ENCODE results near the gene ELF3. TPM values are rescaled to one million over a fixed set of nuclear protein-coding genes. Genes with fewer than 3 reads are reported as not detected.

Gene ELF3
- total and polyA plus RNA-seq, 2 of the 8 experiments (the other 6 are each of a cell fraction or from before 2014, with no cell fraction given), result 17.3 to 25.0 TPM

- H3K36me3 ChIP-seq (ENCODE audit: control insufficient read depth in 2 of 4, insufficient read depth in 4 of 4, low read length in 3 of 4), result peaks cover 14 to 43% (median 31%) of the 10 kb centered on the region in 4 experiments
- no peak overlapping the region for H4K8ac ChIP-seq (ENCODE audit: extremely low read depth, insufficient read depth, low read length)
- 0 out of 2 replicates have a peak, but pooled peaks cover 2% of the 10 kb centered on the region for H3K79me1 ChIP-seq (ENCODE audit: low read depth, low read length)
- H4K91ac ChIP-seq (replicated peaks; ENCODE audit: insufficient read length, low read length), result no peak overlapping the region
- H2BK5ac ChIP-seq (ENCODE audit: low read depth, low read length), result no peak overlapping the region
- no peak overlapping the region for H2BK120ac ChIP-seq (replicated peaks; ENCODE audit: low read depth, low read length)
- no peaks in the 10 kb centered on the region for H3K9me3 ChIP-seq (ENCODE audit: insufficient read depth in 2 of 2, low read depth in 1 of 2, low read length in 1 of 2)
- no peak overlapping the region for H3K23ac ChIP-seq (ENCODE audit: insufficient read length)
- no peak overlapping the region for H2AFZ ChIP-seq (ENCODE audit: low read length)
- no peak for DNase-seq (ENCODE audit: low read depth in 1 of 2, low spot score in 2 of 2)
- no peak for FAIRE-seq
- H3K18ac ChIP-seq (ENCODE audit: extremely low read depth, low read length), result no peak overlapping the region
- ChIA-PET POLR2A (ENCODE audit: partially characterized antibody) (interaction anchor here (0.9 to 6.4 kb wide), 5 partner anchors 10 to 115 kb away, joined by 3 to 98 read pairs (median 4); partner anchors contain the start of gene GPR37L1), CTCF (ENCODE audit: partially characterized antibody) (interaction anchor here (0.6 to 27.9 kb wide), 21 partner anchors 12 to 611 kb away, joined by 3 to 1014 read pairs (median 5); partner anchors contain the start of genes GPR37L1, PTPN7 and RNPEP)
- no peak overlapping the region for H2AK5ac ChIP-seq (ENCODE audit: low read depth, low read length)
- no peak overlapping the region for H3K4ac ChIP-seq (replicated peaks; ENCODE audit: insufficient read length, low read depth, low read length)
- peaks cover 12 to 31% (median 26%) of the 10 kb centered on the region in 4 experiments for H3K4me1 ChIP-seq (replicated peaks in 1 of 4; ENCODE audit: control insufficient read depth in 3 of 4, insufficient read depth in 4 of 4, low read length in 3 of 4)
- H3K23me2 ChIP-seq (ENCODE audit: low read depth, low read length), result peaks cover 9% of the 10 kb centered on the region
- WGBS, 2 experiments (ENCODE audit: extremely low coverage in 1 of 2, insufficient coverage in 1 of 2, insufficient read length in 1 of 2, insufficient replicate concordance in 2 of 2, low coverage in 1 of 2, low lambda C conversion rate in 2 of 2, missing lambda C conversion rate in 1 of 2), result 58% methylated on average over 2 of the region's 2 CpGs; no CpG with 5 or more reads in 1 of the 2 experiments
- H4K5ac ChIP-seq (ENCODE audit: insufficient read length, low read depth, low read length), result no peak overlapping the region
- H2BK15ac ChIP-seq (ENCODE audit: low read length), result no peak overlapping the region
- peaks cover 0 to 3% of the 10 kb centered on the region in 2 experiments for H4K20me1 ChIP-seq (replicated peaks in 1 of 2; ENCODE audit: control insufficient read depth in 1 of 2, insufficient read depth in 2 of 2, low read length in 2 of 2)
- H3K4me2 ChIP-seq (ENCODE audit: insufficient read depth in 1 of 2, low read depth in 2 of 2, low read length in 2 of 2), result no peak overlapping the region
- no peak overlapping the region for H3K4me3 ChIP-seq (ENCODE audit: extremely low read depth in 1 of 4, insufficient read depth in 2 of 4, low read depth in 3 of 4, low read length in 4 of 4)
- H3K9ac ChIP-seq (replicated peaks in 1 of 4; ENCODE audit: extremely low read depth in 1 of 4, low read depth in 3 of 4, low read length in 3 of 4), result no peak overlapping the region
- H3K79me2 ChIP-seq (ENCODE audit: control insufficient read depth in 1 of 2, insufficient read depth in 2 of 2, low read length in 2 of 2), result peaks cover 0 to 2% of the 10 kb centered on the region in 2 experiments; a peak in 1 of 4 replicates
- no peak overlapping the region for H3K27ac ChIP-seq (ENCODE audit: low read depth, low read length)
- no peak overlapping the region for H2BK12ac ChIP-seq (ENCODE audit: low read depth, low read length)
- no peak overlapping the region for H2BK20ac ChIP-seq (ENCODE audit: low read length)
- no peak overlapping the region for H3K56ac ChIP-seq (replicated peaks; ENCODE audit: insufficient read length, low read depth, low read length)
- H3K27me3 ChIP-seq (replicated peaks in 1 of 4; ENCODE audit: control insufficient read depth in 3 of 4, extremely low read depth in 1 of 4, insufficient read depth in 3 of 4, low read length in 3 of 4), result no peaks in the 10 kb centered on the region
- H3K14ac ChIP-seq (ENCODE audit: insufficient read length), result no peak overlapping the region
- TF ChIP-seq CTCF (IDR thresholded peaks at IDR 0.05; ENCODE audit: control extremely low read depth in 1 of 3, insufficient read depth in 1 of 3, low read depth in 1 of 3, low read length in 3 of 3) (peak in 2 of 3 experiments; percentile 39 to 49; a peak in 2 of 4 replicates), SP1 (IDR thresholded peaks at IDR 0.05; ENCODE audit: low read depth, low read length) (no peak), SAP30 (IDR thresholded peaks at IDR 0.05; ENCODE audit: insufficient read depth, insufficient replicate concordance, low read length) (no peak), CHD2 (IDR thresholded peaks at IDR 0.05; ENCODE audit: low read length) (no peak), RAD21 (IDR thresholded peaks at IDR 0.05 in 1 of 2, conservative IDR thresholded peaks at IDR 0.05 in 1 of 2; ENCODE audit: low read depth in 2 of 2, low read length in 2 of 2) (peak; percentile 40 to 55), SP4 (IDR thresholded peaks at IDR 0.05; ENCODE audit: low read length) (no peak)
Measured at GRCh38 chr1:202005958-202006357, 4.4 kb upstream of the ELF3 start.
